ENCODE results near the gene PRIM2. TPM values are rescaled to one million over a fixed set of nuclear protein-coding genes. Genes with fewer than 3 reads are reported as not detected.
"Not testable (repeated sequence)": the region's sequence is repeated elsewhere in the genome, so short reads cannot be mapped to it uniquely, and the experiment has no call there.

The PRIM2 gene
- total and polyA plus RNA-seq, 10 of the 15 experiments (the other 5 are each of a cell fraction or from before 2014, with no cell fraction given): 13.2 to 38.6 (median 25.1) TPM

GRCh38 chr6:57307850-57308249 lies 9.6 kb upstream of the PRIM2 start:
- Histone ChIP-seq H3K9ac (ENCODE audit: control insufficient read depth, insufficient read depth, low read length) (no peak overlapping the region), H3K4me3 (no peak overlapping the region), H3K79me2 (ENCODE audit: control insufficient read depth, insufficient read depth, low read length) (no peaks in the 10 kb centered on the region), H3K4me2 (ENCODE audit: control insufficient read depth, insufficient read depth) (no peak overlapping the region), H3K4me1 (ENCODE audit: control insufficient read depth, insufficient read depth, low read length) (no peaks in the 10 kb centered on the region), H3K27me3 (replicated peaks in 1 of 2; ENCODE audit: control insufficient read depth in 2 of 2, insufficient read depth in 2 of 2, low read length in 1 of 2) (no peaks in the 10 kb centered on the region), H3K36me3 (ENCODE audit: control insufficient read depth in 2 of 2, insufficient read depth in 2 of 2, low read length in 1 of 2) (no peaks in the 10 kb centered on the region), H2AFZ (ENCODE audit: control insufficient read depth, low read depth, low read length) (no peak overlapping the region), H4K20me1 (ENCODE audit: control insufficient read depth, insufficient read depth) (no peaks in the 10 kb centered on the region), H3K9me3 (replicated peaks; ENCODE audit: control insufficient read depth, insufficient read depth, low read length) (no peaks in the 10 kb centered on the region), H3K27ac (ENCODE audit: control insufficient read depth, insufficient read depth) (no peak overlapping the region)
- CTCF ChIA-PET: interaction anchor here (0.6 kb wide), 1 partner anchor 406 kb away, joined by 3 read pairs; no protein-coding TSS in a partner anchor
- POLR2A ChIA-PET: interaction anchor here (0.7 kb wide), 1 partner anchor 407 kb away, joined by 3 read pairs; no protein-coding TSS in a partner anchor
- TF ChIP-seq NRF1 (conservative IDR thresholded peaks at IDR 0.05; ENCODE audit: low read depth, low read length): no peak
- TF ChIP-seq PKNOX1 (IDR thresholded peaks at IDR 0.05): no peak
- no peak for TF ChIP-seq SUPT20H (IDR thresholded peaks at IDR 0.05; ENCODE audit: borderline replicate concordance, control insufficient read depth, low read depth, low read length)
- no peak for TF ChIP-seq MTA3 (IDR thresholded peaks at IDR 0.05; ENCODE audit: borderline replicate concordance, low read length)
- no peak for TF ChIP-seq NFYA (IDR thresholded peaks at IDR 0.05; ENCODE audit: borderline replicate concordance, low read depth, low read length)
- no peak for TF ChIP-seq RB1 (IDR thresholded peaks at IDR 0.05; ENCODE audit: borderline replicate concordance)
- TF ChIP-seq NR2C1 (IDR thresholded peaks at IDR 0.05): no peak
- 96% methylated on average over 1 of the region's 1 CpG for WGBS (ENCODE audit: insufficient coverage, insufficient replicate concordance, low lambda C conversion rate, missing lambda C conversion rate)
- no peak for FAIRE-seq
- intact Hi-C loops (cut with micrococcal nuclease; ENCODE audit: unreplicated experiment): no loop called here
- no TSS peak for BruUV-seq (replicated peaks)
- in situ Hi-C loops (cut with MboI): no loop called here
- no peak for DNase-seq (ENCODE audit: low read depth, low spot score)
- SMC1A ChIA-PET (ENCODE audit: uncharacterized antibody, unreplicated experiment): no interaction called here
- ATAC-seq: no peak
- RAD21 ChIA-PET (ENCODE audit: unreplicated experiment): no interaction called here

GRCh38 chr6:57308755-57309154 lies 8.7 kb upstream of the PRIM2 start:
- ATAC-seq; in situ Hi-C loops (cut with MboI); H3K4me1 ChIP-seq (ENCODE audit: control insufficient read depth, insufficient read depth, low read length); POLR2A ChIA-PET; H3K36me3 ChIP-seq (ENCODE audit: control insufficient read depth in 2 of 2, insufficient read depth in 2 of 2, low read length in 1 of 2); H3K27ac ChIP-seq (ENCODE audit: control insufficient read depth, insufficient read depth); H3K4me3 ChIP-seq; H3K4me2 ChIP-seq (ENCODE audit: control insufficient read depth, insufficient read depth); H3K27me3 ChIP-seq (replicated peaks in 1 of 2; ENCODE audit: control insufficient read depth in 2 of 2, insufficient read depth in 2 of 2, low read length in 1 of 2); FAIRE-seq; intact Hi-C loops (cut with micrococcal nuclease; ENCODE audit: unreplicated experiment); H3K9me3 ChIP-seq (replicated peaks; ENCODE audit: control insufficient read depth, insufficient read depth, low read length); H2AFZ ChIP-seq (ENCODE audit: control insufficient read depth, low read depth, low read length); H3K9ac ChIP-seq (ENCODE audit: control insufficient read depth, insufficient read depth, low read length); BruUV-seq (replicated peaks); CTCF ChIA-PET; SMC1A ChIA-PET (ENCODE audit: uncharacterized antibody, unreplicated experiment); H4K20me1 ChIP-seq (ENCODE audit: control insufficient read depth, insufficient read depth); DNase-seq (ENCODE audit: low read depth, low spot score); RAD21 ChIA-PET (ENCODE audit: unreplicated experiment); H3K79me2 ChIP-seq (ENCODE audit: control insufficient read depth, insufficient read depth, low read length): not testable (repeated sequence)
- 93% methylated on average over 2 of the region's 3 CpGs for WGBS (ENCODE audit: insufficient coverage, insufficient replicate concordance, low lambda C conversion rate, missing lambda C conversion rate)
